B cell (primary cell): ENCODE measurements around the gene LENG9. TPM values are rescaled to one million over a fixed set of nuclear protein-coding genes. Genes with fewer than 3 reads are reported as not detected.

ENCODE experiments used
- ATAC-seq: fragments of 200-7000 bp; cut with Tn5 transposase; one replicate; pipeline ENCODE4 v1.10.0; 2021; ENCODE audit warnings: low read depth, mild to moderate bottlenecking, moderate number of reproducible peaks, moderate library complexity
- CTCF ChIA-PET: fragments of 350-600 bp; sonication (Branson Sonifier 250); formaldehyde crosslinking; loops from one replicate; lab custom pipeline; 2021; ENCODE audit warnings: antibody characterized with exemption, inconsistent platforms; lab: Charles Lee
- POLR2A ChIA-PET: fragments of 350-600 bp; sonication (Branson Sonifier 250); formaldehyde crosslinking; loops from one replicate; lab custom pipeline; 2021; ENCODE audit warnings: antibody characterized with exemption; lab: Charles Lee
- DNase-seq: peaks from one replicate; pipeline ENCODE4 v3.0.0; 2013
- H2AFZ ChIP-seq: 2 replicates; pipeline ENCODE4 v1.6.1; 2012; ENCODE audit warnings: mild to moderate bottlenecking, low read depth, low read length; ENCODE audit not compliant: insufficient read depth, poor library complexity, severe bottlenecking
- H3K27ac ChIP-seq, 2 donors: 1 replicate in 1 of 2; 2 replicates in 1 of 2; pipeline ENCODE4 v1.5.1; 2012 to 2013; ENCODE audit warnings: low read length in 2 of 2, mild to moderate bottlenecking in 2 of 2, moderate library complexity in 1 of 2
- H3K27me3 ChIP-seq, 4 experiments: fragments of 200-600 bp in 1 of 4; sonication (generic) in 1 of 4; replicated peaks in 1 of 4; 1 replicate in 2 of 4; 2 replicates in 2 of 4; pipeline versions ENCODE4 v1.6.1 to v1.7.0; 2013 to 2016; ENCODE audit warnings: low read length in 3 of 4, mild to moderate bottlenecking in 2 of 4, mixed read lengths in 1 of 4, moderate library complexity in 1 of 4; ENCODE audit not compliant: insufficient read depth in 4 of 4, control insufficient read depth in 3 of 4; ENCODE audit errors: control extremely low read depth in 1 of 4
- H3K36me3 ChIP-seq, 2 experiments: replicated peaks in 1 of 2; 1 replicate in 1 of 2; 2 replicates in 1 of 2; pipeline versions ENCODE4 v1.6.1 to v1.7.1; 2013; ENCODE audit warnings: low read length in 1 of 2; ENCODE audit not compliant: insufficient read depth in 2 of 2, control insufficient read depth in 1 of 2; ENCODE audit errors: control extremely low read depth in 1 of 2, extremely low read depth in 1 of 2
- H3K4me1 ChIP-seq, 2 donors: fragments of 200-600 bp in 1 of 2; sonication (generic) in 1 of 2; 1 replicate in 1 of 2; 2 replicates in 1 of 2; pipeline versions ENCODE4 v1.5.1 to v1.6.1; 2013 to 2017; ENCODE audit warnings: low read length in 2 of 2; ENCODE audit not compliant: control insufficient read depth in 2 of 2, insufficient read depth in 2 of 2
- H3K4me2 ChIP-seq: replicated peaks from 2 replicates; pipeline ENCODE3; 2012; ENCODE audit warnings: mild to moderate bottlenecking, low read depth, low read length; ENCODE audit not compliant: poor library complexity, severe bottlenecking
- H3K4me3 ChIP-seq, 5 experiments: fragments of 200-600 bp in 1 of 5; sonication (generic) in 1 of 5; 1 replicate in 3 of 5; 2 replicates in 2 of 5; pipeline versions ENCODE4 v1.5.1 to v1.7.0; 2011 to 2016; ENCODE audit warnings: low read length in 4 of 5, mild to moderate bottlenecking in 4 of 5, low read depth in 2 of 5, control low read depth in 1 of 5, moderate library complexity in 1 of 5; ENCODE audit not compliant: insufficient read depth in 1 of 5; ENCODE audit errors: control extremely low read depth in 1 of 5, extremely low read depth in 1 of 5
- H3K79me2 ChIP-seq: fragments of 200-600 bp; sonication (generic); one replicate; pipeline ENCODE4 v1.6.0; 2016; ENCODE audit warnings: low read length; ENCODE audit not compliant: control insufficient read depth, insufficient read depth
- H3K9ac ChIP-seq: fragments of 200-600 bp; sonication (generic); 2 replicates; pipeline ENCODE4 v1.6.1; 2017; ENCODE audit warnings: mild to moderate bottlenecking, low read length, moderate library complexity
- H3K9me3 ChIP-seq, 3 donors: one replicate each; pipeline versions ENCODE4 v1.6.1 to v1.7.1; 2013; ENCODE audit warnings: low read length in 2 of 3; ENCODE audit not compliant: control insufficient read depth in 2 of 3, insufficient read depth in 1 of 3; ENCODE audit errors: control extremely low read depth in 1 of 3
- H4K20me1 ChIP-seq: 2 replicates; pipeline ENCODE4 v1.6.0; 2012; ENCODE audit warnings: mild to moderate bottlenecking, low read length; ENCODE audit not compliant: insufficient read depth, control insufficient read depth, poor library complexity, severe bottlenecking
- H3K27ac Mint-ChIP-seq: one replicate; pipeline ENCODE4 v1.8.0; 2021; ENCODE audit warnings: mixed read lengths
- H3K27me3 Mint-ChIP-seq: one replicate; pipeline ENCODE4 v1.8.0; 2021; ENCODE audit warnings: mixed read lengths
- H3K4me1 Mint-ChIP-seq: one replicate; pipeline ENCODE4 v1.8.0; 2021; ENCODE audit warnings: mixed read lengths
- H3K4me3 Mint-ChIP-seq: one replicate; pipeline ENCODE4 v1.8.0; 2021; ENCODE audit warnings: mixed read lengths
- H3K9me3 Mint-ChIP-seq: one replicate; pipeline ENCODE4 v1.8.0; 2022; ENCODE audit warnings: mixed read lengths; ENCODE audit not compliant: insufficient read depth
- EZH2 ChIP-seq: IDR thresholded peaks from 2 replicates; pipeline ENCODE4 v1.6.1; 2012; ENCODE audit warnings: borderline replicate concordance, low read depth, mild to moderate bottlenecking, moderate library complexity, low read length; ENCODE audit not compliant: insufficient read depth, poor library complexity, severe bottlenecking
- WGBS: methylation state at CpG from one replicate; pipeline ENCODE4 v1.1.5; 2013; ENCODE audit warnings: missing lambda C conversion rate; ENCODE audit not compliant: insufficient coverage; 5-methylcytosine and 5-hydroxymethylcytosine counted together
- intact Hi-C: fragments of 100-400 bp; cut with micrococcal nuclease; formaldehyde crosslinking; loops from one replicate; pipeline ENCODE4 v1.10.0; 2022
- polyA plus RNA-seq: library from polyadenylated mRNA; depleted of rRNA; stranded (reverse); fragments of >200 nt; gene quantifications from 2 replicates; pipeline ENCODE4 v1.2.3, GENCODE V29; 2012
- total RNA-seq, 2 donors: library from RNA; stranded (reverse); fragments of 120-200 nt in 1 of 2; gene quantifications; 1 replicate in 1 of 2; 2 replicates in 1 of 2; pipeline versions ENCODE4 v1.2.3 to v1.2.4, GENCODE V29; 2013 to 2022
- TF ChIP-seq, protein P1 (sequence below): fragments of 200-600 bp; IDR thresholded peaks from one replicate; pipeline ENCODE4 v1.8.0; 2022; ENCODE audit warnings: antibody characterized with exemption, mild to moderate bottlenecking

LENG9 gene
- total and polyA plus RNA-seq, 2 donors (not counting 1 experiment from before 2014, with no cell fraction given) = 4.6 to 6.6 TPM

GRCh38 chr19:54430306-54431254 is 33.0 kb downstream of the LENG9 start:
- TF ChIP-seq, protein P1, sequence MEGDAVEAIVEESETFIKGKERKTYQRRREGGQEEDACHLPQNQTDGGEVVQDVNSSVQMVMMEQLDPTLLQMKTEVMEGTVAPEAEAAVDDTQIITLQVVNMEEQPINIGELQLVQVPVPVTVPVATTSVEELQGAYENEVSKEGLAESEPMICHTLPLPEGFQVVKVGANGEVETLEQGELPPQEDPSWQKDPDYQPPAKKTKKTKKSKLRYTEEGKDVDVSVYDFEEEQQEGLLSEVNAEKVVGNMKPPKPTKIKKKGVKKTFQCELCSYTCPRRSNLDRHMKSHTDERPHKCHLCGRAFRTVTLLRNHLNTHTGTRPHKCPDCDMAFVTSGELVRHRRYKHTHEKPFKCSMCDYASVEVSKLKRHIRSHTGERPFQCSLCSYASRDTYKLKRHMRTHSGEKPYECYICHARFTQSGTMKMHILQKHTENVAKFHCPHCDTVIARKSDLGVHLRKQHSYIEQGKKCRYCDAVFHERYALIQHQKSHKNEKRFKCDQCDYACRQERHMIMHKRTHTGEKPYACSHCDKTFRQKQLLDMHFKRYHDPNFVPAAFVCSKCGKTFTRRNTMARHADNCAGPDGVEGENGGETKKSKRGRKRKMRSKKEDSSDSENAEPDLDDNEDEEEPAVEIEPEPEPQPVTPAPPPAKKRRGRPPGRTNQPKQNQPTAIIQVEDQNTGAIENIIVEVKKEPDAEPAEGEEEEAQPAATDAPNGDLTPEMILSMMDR = peak; percentile 24
- no peak for TF ChIP-seq EZH2
- Histone ChIP-seq H4K20me1 (peaks cover 5% of the 10 kb centered on the region), H3K4me3 (peak overlapping the region in 1 of 5 experiments; percentile 41), H3K9ac (no peak overlapping the region), H3K9me3 (peaks cover 0 to 3% (median 0%) of the 10 kb centered on the region in 3 donors), H3K4me2 (peak overlapping the region; percentile 62), H3K36me3 (no peaks in the 10 kb centered on the region), H3K4me1 (peaks cover 14 to 22% of the 10 kb centered on the region in 2 donors), H3K79me2 (peaks cover 5% of the 10 kb centered on the region), H2AFZ (peak overlapping the region; percentile 4), H3K27ac (no peak overlapping the region), H3K27me3 (peaks cover 0 to 29% (median 10%) of the 10 kb centered on the region in 4 experiments)
- peaks cover 17% of the 10 kb centered on the region for H3K27me3 Mint-ChIP-seq
- intact Hi-C loops = no loop called here
- 8% methylated on average over 33 of the region's 43 CpGs for WGBS
- no peaks in the 10 kb centered on the region for H3K9me3 Mint-ChIP-seq
- ChIA-PET CTCF (interaction anchor here (0.6 kb wide), 1 partner anchor 165 kb away, joined by 3 read pairs; no protein-coding TSS in a partner anchor), POLR2A (interaction anchor here (1.4 kb wide), 1 partner anchor 18 kb away, joined by 7 read pairs; the partner anchor contains the start of gene LENG8)
- ATAC-seq (peak; percentile 79), DNase-seq (peak; percentile 53)
- H3K4me1 Mint-ChIP-seq = peaks cover 10% of the 10 kb centered on the region
- peak overlapping the region; percentile 67 for H3K4me3 Mint-ChIP-seq
- H3K27ac Mint-ChIP-seq = no peak overlapping the region
